Stimulated activated naive CD8-positive, alpha-beta T cell treated with anti-CD3 and anti-CD28 coated beads, Interleukin-15, Interleukin-2, amounts not matched to agents 100 ng/mL and 50 ng/mL, for 24 hours (primary cell): ENCODE measurements around the gene RALGPS1.

Experiments used
- H3K27ac Mint-ChIP-seq: one replicate; pipeline ENCODE4 v1.8.0; 2021; ENCODE audit warnings: mild to moderate bottlenecking, mixed read lengths
- H3K27me3 Mint-ChIP-seq: one replicate; pipeline ENCODE4 v1.8.0; 2021; ENCODE audit warnings: mixed read lengths
- H3K36me3 Mint-ChIP-seq: one replicate; pipeline ENCODE4 v1.8.0; 2021; ENCODE audit warnings: low read depth, mixed read lengths
- H3K4me1 Mint-ChIP-seq: one replicate; pipeline ENCODE4 v1.8.0; 2021; ENCODE audit warnings: low read depth, mixed read lengths
- H3K4me3 Mint-ChIP-seq: one replicate; pipeline ENCODE4 v1.8.0; 2021; ENCODE audit warnings: mild to moderate bottlenecking, mixed read lengths
- H3K9me3 Mint-ChIP-seq: one replicate; pipeline ENCODE4 v1.8.0; 2021; ENCODE audit warnings: mixed read lengths

RALGPS1 gene

DNA sequence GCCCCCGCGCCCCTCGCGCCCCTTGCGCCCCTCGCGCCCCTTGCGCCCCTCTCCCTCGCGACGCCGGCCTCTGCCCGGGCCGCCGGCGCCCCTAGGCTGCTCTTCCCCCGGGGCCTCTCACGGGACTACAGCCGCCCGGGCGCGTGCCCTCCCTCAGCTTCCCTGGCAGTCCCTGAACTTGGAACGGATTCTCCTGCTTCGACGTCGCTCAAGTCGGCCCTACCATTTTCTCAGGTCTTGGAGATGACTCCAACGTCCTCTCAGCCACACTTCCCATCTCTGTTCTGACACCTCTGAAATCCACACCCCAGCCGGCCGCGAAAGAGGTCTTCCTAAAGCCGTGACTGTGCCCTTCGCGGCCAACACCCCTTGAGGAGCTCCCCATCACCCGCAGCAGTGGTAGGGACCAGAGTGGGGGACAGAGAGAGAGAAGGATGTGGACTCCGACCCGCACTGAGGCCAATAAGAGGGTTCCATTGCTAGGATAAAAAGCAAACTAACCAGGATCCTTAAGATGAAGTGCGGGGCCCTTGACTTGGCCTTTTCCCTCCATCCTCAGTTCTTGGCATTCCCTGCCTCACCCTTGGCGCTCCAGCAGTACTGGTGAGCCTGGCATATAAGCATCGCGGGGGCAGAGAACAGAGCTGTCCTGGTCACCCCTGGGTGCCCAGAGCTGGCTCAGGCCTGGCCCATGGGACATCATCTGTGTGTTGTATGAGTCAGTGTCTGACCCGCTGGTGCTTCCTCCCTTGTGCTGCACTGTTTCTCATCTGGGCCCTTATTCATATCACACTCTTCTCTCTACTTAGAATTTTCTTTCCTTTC lies 311.4 kb downstream of the RALGPS1 start:
- H3K9me3 Mint-ChIP-seq: no peaks in the 10 kb centered on the region
- peaks cover 25% of the 10 kb centered on the region for H3K4me1 Mint-ChIP-seq
- H3K27me3 Mint-ChIP-seq: peaks cover 17% of the 10 kb centered on the region
- peak overlapping the region; percentile 81 for H3K27ac Mint-ChIP-seq
- peak overlapping the region; percentile 84 for H3K4me3 Mint-ChIP-seq
- no peaks in the 10 kb centered on the region for H3K36me3 Mint-ChIP-seq

DNA sequence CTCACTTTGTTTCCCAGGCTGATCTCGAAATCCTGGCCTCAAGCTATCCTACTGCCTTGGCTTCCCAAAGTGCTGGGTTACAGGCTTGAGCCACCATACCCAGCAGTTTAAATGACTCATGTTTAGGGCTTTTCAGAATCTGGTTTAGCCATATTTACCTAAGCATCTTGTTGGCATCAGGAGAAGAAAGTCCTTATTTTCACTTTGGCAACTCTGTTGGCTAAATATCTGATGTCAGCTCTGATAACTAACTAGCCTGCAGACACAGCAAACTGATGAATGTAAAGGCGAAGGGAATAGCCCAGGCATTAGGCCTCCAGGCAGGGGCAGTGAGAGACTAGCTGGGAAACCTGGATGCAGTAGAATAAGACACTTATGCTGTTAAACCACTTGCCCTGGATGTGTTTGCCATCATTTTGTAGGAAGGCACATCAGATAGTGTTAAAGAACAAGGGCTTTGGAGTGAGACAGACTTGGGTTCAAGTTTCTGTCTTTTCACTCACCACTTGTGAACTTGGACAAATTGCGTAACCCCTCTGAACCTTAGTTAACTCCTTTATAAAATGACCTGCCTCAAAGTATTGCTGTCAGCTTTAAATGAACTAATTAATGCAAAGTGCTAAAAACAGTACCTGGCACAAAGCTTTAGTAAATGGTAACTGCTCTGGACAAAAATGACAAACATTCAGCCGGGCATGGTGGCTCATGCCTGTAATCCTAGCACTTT lies 315.3 kb downstream of the RALGPS1 start:
- Mint-ChIP-seq H3K27ac (no peak overlapping the region), H3K9me3 (no peaks in the 10 kb centered on the region), H3K27me3 (peaks cover 17% of the 10 kb centered on the region), H3K4me3 (no peak overlapping the region), H3K36me3 (no peaks in the 10 kb centered on the region), H3K4me1 (peaks cover 4% of the 10 kb centered on the region)

DNA sequence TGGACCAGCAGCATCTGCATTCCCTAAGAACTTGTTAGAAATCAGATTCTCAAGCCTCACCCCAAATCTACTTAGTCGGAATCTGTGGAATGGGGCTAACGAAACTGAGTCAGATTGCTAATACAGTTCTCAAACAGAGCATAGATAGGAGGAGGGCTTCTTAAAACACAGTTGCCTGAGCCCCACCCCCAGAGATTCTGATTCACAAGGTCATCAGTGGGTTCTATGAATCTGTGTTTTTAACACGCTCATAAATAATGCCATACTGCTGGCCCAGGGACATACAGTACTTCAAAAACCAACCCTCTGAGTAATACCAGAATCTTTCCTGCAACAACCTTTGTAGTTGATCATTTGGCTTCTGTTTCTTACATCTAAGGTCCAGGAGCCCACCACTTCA lies 317.1 kb downstream of the RALGPS1 start:
- peaks cover 15% of the 10 kb centered on the region for H3K27me3 Mint-ChIP-seq
- H3K9me3 Mint-ChIP-seq: no peaks in the 10 kb centered on the region
- no peak overlapping the region for H3K4me3 Mint-ChIP-seq
- no peaks in the 10 kb centered on the region for H3K4me1 Mint-ChIP-seq
- no peak overlapping the region for H3K27ac Mint-ChIP-seq
- H3K36me3 Mint-ChIP-seq: no peaks in the 10 kb centered on the region

DNA sequence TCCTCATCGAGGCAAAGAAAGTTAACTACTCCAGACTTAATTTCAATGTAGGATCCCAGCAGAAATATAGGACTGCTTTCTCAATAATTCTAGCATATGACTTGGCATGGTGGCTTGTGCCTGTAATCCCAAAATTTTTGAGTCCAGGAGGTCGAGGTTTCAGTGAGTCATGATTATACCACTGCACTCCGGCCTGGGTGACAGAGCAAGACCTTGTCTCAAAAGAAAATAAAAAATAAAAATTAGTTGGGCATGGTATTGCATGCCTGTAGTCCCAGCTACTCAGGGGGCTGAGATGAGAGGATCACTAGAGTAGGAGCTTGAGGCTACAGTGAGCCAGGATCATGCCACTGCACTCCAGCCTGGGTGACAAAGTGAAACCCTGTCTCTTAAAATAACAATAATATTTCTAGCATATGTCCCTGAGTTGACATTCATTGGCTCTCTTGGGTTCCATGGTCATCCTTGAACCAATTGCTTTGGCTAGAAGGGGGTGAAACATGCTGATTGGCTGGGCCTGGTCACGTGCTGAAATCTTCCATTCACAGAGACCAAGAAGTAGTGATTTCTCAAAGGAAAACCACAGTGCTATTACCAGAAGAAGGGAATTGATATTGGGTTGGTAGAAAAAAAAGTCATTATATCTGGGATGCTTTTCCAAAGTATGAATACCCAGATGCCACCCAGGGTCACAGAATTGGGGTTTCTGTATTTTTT lies 318.4 kb downstream of the RALGPS1 start:
- no peaks in the 10 kb centered on the region for H3K9me3 Mint-ChIP-seq
- peaks cover 15% of the 10 kb centered on the region for H3K27me3 Mint-ChIP-seq
- H3K27ac Mint-ChIP-seq: no peak overlapping the region
- H3K4me3 Mint-ChIP-seq: no peak overlapping the region
- no peaks in the 10 kb centered on the region for H3K4me1 Mint-ChIP-seq
- no peaks in the 10 kb centered on the region for H3K36me3 Mint-ChIP-seq

DNA sequence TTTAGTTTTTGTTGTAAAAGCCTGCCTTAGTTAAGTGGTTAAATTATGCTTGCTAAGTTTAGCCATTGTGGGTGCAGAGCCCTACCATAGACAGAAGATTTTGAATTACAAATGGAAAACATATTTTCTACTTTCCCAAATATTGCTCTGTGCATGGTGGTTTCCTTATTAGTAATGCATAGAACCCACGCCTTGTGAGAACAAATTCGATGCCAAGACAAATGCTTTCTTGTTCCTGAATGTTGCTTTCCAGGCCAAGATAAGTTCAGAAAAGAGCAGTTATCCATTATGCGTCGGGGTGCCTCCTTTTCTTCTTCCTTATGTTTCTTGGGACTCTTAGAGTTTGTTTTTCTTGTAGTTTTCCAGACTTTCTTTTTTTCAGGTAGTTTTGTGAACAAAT lies 319.0 kb downstream of the RALGPS1 start:
- Mint-ChIP-seq H3K4me1 (no peaks in the 10 kb centered on the region), H3K27ac (no peak overlapping the region), H3K27me3 (peaks cover 15% of the 10 kb centered on the region), H3K36me3 (no peaks in the 10 kb centered on the region), H3K9me3 (no peaks in the 10 kb centered on the region), H3K4me3 (no peak overlapping the region)

DNA sequence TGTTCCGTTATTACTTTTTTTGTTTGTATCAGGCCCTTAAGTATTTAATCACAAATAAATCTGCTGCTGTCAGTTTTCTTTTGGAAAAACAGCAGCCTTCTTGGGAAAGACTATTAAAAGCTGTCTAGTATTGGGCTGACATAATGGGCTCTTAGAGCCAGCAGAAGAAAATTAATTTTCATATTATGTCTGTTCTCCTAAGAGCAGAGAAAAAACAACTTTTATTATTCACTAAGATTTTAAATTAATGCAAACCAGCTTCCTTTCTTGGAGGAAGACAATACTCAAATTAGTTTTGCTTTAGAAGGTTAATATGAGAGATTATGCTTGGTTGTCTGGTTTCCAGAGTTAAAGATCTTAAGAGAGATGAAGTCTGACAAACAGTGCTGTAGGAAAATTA lies 319.4 kb downstream of the RALGPS1 start:
- Mint-ChIP-seq H3K9me3 (no peaks in the 10 kb centered on the region), H3K4me1 (no peaks in the 10 kb centered on the region), H3K27me3 (peaks cover 13% of the 10 kb centered on the region), H3K27ac (no peak overlapping the region), H3K36me3 (no peaks in the 10 kb centered on the region), H3K4me3 (no peak overlapping the region)

DNA sequence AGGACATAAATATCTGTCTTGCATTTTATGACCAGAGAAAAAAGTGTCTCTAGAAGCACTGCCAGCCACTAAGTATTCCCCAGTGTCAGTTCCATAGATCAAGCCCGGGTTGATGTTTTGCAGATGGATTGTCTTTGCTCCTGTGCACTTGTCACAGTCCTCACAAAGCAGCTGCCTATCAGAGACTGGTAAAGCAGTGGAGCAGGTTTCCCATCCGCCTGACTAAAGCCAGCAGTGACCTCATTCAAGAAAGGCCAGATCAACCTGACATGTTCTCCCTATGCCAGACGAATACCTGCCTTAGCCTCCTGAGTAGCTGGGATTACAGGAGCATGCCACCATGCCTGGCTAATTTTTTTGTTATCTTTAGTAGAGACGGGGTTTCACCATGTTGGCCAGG lies 323.2 kb downstream of the RALGPS1 start:
- no peaks in the 10 kb centered on the region for H3K9me3 Mint-ChIP-seq
- H3K27ac Mint-ChIP-seq: no peak overlapping the region
- no peaks in the 10 kb centered on the region for H3K4me1 Mint-ChIP-seq
- no peaks in the 10 kb centered on the region for H3K36me3 Mint-ChIP-seq
- peaks cover 6% of the 10 kb centered on the region for H3K27me3 Mint-ChIP-seq
- no peak overlapping the region for H3K4me3 Mint-ChIP-seq

DNA sequence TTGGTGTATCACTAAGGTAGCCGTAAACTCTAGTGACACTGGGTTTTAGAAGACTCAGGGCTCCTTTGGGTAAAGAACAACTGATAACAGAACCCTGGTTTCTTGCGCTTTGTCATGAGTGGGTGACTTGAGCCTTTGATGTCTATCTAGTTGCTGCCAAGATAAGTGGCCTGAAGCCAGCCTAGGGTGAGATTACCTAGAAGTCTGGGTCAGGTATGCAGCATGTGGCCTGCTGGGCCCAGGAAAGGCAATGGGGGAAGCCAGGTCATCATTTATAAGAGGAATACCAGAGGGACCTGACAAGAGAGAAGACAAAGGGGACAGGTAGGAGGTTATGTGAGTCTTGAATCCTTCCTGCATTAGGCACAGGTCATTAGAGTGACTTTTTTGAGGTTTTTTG lies 326.8 kb downstream of the RALGPS1 start:
- Mint-ChIP-seq H3K27me3 (peaks cover 6% of the 10 kb centered on the region), H3K9me3 (no peaks in the 10 kb centered on the region), H3K4me1 (peaks cover 6% of the 10 kb centered on the region), H3K27ac (no peak overlapping the region), H3K36me3 (no peaks in the 10 kb centered on the region), H3K4me3 (no peak overlapping the region)

DNA sequence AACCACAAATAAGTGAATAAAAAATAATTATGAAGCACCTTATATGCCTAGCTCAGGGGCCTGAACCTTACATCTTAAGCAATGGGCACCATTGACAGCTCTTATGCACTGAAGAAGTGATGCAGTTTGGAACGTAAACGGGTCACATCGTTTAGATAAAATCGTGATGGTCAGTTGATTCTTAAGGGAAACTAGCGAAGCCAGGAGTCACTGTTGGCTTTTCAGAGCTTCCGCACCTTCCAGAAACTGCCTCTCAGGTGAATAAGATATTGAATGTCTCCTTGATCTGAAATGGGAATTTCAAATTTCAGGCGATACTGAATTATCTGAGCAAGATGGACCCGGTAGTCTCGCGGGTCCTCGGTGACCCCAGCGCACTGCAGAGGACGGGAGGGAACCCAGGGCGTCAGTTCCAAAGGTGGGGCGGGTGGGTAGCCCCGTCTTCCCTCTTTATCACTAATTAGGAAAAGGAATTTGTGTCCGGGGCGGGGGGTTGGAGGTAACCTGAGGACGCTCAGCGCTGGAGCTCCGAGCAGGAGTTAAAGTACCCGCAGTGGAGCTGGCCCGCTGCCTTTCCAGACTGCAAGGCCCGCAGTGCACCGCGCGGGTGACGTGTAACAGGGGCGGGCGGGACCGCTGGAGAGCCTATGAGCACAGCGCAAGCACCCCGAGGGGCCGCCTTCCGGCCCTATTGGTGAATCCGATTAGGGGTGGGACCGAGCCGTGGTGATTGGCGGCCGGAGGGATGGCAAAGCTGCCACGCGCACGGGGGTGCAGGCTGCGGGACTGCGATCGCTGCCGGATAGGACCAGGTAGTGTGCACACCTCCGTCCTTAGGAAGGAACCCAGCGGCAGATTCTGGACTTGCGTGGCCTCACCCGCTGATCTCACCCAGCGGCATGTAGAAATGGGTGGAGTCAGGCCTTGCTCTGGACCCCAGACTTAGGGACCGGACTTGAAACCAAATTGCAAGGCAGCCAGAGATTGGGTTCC lies 330.3 kb downstream of the RALGPS1 start:
- no peaks in the 10 kb centered on the region for H3K9me3 Mint-ChIP-seq
- H3K27me3 Mint-ChIP-seq: peaks cover 10% of the 10 kb centered on the region
- peak overlapping the region; percentile 88 for H3K4me3 Mint-ChIP-seq
- no peaks in the 10 kb centered on the region for H3K36me3 Mint-ChIP-seq
- H3K4me1 Mint-ChIP-seq: peaks cover 6% of the 10 kb centered on the region
- peak overlapping the region; percentile 70 for H3K27ac Mint-ChIP-seq

DNA sequence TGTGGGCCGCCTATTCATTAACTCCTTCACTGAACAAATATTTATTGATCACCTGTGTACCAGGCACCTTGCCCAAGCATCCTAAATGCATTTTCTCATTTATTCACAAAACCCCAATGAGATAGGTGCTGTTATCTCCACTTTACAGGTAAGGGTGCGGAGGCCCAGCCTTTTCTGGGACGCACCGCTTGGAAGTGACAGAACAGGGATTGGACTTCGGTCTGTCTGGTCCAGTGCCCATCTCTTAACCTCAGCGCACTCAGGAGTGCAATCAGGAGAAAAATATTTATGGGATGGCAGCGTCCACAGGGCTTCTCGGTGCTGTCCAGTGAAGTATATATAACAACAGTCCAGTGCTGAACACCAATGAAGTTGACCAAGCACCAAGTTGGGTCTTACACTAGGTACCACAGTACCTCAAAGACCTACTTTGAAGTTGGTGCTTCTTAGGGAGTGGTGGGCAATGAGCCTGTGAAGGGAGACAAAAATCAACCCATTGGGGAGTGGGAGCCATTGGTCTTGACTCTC lies 331.1 kb downstream of the RALGPS1 start:
- H3K9me3 Mint-ChIP-seq: no peaks in the 10 kb centered on the region
- peaks cover 10% of the 10 kb centered on the region for H3K27me3 Mint-ChIP-seq
- peak overlapping the region; percentile 88 for H3K4me3 Mint-ChIP-seq
- H3K4me1 Mint-ChIP-seq: peaks cover 6% of the 10 kb centered on the region
- no peaks in the 10 kb centered on the region for H3K36me3 Mint-ChIP-seq
- H3K27ac Mint-ChIP-seq: no peak overlapping the region

DNA sequence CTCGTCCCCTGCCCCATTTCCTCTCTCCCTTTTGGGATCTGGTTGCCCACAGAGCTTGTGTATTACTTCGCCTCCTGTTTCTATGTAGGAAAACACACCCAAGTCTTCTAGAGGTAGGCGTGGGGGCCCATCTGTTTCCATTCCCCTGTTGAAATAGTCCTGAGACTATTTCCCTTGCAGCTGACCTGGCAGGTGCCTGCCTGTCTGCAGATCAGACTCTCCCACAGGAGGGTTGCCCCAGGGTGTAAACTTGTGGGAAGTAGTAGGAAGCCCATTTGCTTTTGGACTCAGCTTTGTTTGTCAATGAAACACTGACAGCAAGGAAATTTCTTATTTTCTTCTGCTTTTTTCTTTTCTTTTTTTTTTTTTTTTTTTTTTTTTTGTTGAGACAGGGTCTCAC lies 333.7 kb downstream of the RALGPS1 start:
- Mint-ChIP-seq H3K4me3 (no peak overlapping the region), H3K9me3 (no peaks in the 10 kb centered on the region), H3K27ac (no peak overlapping the region), H3K27me3 (peaks cover 11% of the 10 kb centered on the region), H3K4me1 (peaks cover 6% of the 10 kb centered on the region), H3K36me3 (no peaks in the 10 kb centered on the region)

DNA sequence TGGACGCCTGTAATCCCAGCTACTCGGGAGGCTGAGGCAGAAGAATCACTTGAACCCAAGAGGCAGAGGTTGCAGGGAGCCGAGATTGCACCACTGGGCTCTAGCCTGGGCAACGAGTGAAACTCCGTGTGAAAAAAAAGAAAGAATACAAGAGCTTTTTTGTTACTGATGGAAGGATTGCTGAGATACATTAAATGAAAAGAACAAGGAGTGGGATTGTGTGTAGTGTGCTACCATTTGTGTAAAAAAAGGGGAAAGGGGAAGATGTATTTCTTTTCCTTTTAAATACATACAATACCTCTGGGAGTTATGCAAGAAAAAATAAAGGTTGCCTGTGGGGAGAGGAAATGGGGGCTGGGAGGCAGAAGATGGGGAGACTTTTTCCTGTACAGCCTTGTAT lies 335.3 kb downstream of the RALGPS1 start:
- no peaks in the 10 kb centered on the region for H3K9me3 Mint-ChIP-seq
- no peak overlapping the region for H3K4me3 Mint-ChIP-seq
- H3K27ac Mint-ChIP-seq: no peak overlapping the region
- peaks cover 6% of the 10 kb centered on the region for H3K4me1 Mint-ChIP-seq
- H3K27me3 Mint-ChIP-seq: peaks cover 18% of the 10 kb centered on the region
- H3K36me3 Mint-ChIP-seq: no peaks in the 10 kb centered on the region

DNA sequence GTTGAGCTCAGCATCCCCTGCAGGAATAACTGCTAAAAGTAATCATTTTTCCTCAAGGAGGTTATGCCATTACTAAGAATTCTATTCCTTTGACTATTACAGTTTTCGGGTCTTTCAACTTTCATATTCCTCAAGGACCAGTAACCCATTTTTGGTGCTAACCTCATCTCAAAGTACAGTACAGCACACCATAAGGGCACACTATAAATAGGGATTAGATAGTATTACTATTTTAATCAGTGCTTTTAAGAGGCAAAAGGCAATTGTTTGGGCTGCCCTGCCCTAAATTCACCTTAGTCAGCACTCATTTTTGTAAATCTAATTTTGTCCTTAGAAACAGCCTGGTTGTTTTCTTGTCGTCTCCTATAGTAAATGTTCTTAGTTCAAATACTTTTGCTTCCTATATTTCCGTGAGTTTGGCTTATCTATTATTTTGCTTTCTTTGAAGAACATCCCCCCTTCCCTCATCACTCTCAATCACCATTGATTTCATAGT lies 336.4 kb downstream of the RALGPS1 start:
- Mint-ChIP-seq H3K27me3 (peaks cover 18% of the 10 kb centered on the region), H3K4me1 (no peaks in the 10 kb centered on the region), H3K9me3 (no peaks in the 10 kb centered on the region), H3K4me3 (no peak overlapping the region), H3K36me3 (no peaks in the 10 kb centered on the region), H3K27ac (no peak overlapping the region)
